GM19025 (cell line): ENCODE data around the gene NQO2.

Source experiments
- ATAC-seq: cut with Tn5 transposase; IDR thresholded peaks from one replicate; pipeline ENCODE4 v1.9.1; 2021; ENCODE audit warnings: mild to moderate bottlenecking, low read depth, moderate library complexity; ENCODE audit not compliant: unreplicated experiment

NQO2 gene

GRCh38 chr6:3068329-3069214 is 68.9 kb downstream of the NQO2 start, which contains the start of gene RIPK1:
Gene RIPK1 (plus strand): TSS chr6:3068494. CDS start chr6:3076824, 8,330 bp downstream.
- peak; percentile 81 for ATAC-seq
